Erythroblast (primary cell): ENCODE measurements around the gene RGS21.

Experiments used
- GATA1 ChIP-seq: IDR thresholded peaks from 2 replicates; pipeline ENCODE4 v1.6.1; 2011; ENCODE audit warnings: low read depth, mild to moderate bottlenecking, control low read depth, low read length, moderate library complexity
- POLR2A ChIP-seq: IDR thresholded peaks from 2 replicates; pipeline ENCODE4 v1.6.1; 2011; ENCODE audit warnings: mild to moderate bottlenecking, low read length

GRCh38 chr1:192382758-192383157 lies 66.0 kb downstream of the RGS21 start:
- no peak for TF ChIP-seq POLR2A
- no peak for TF ChIP-seq GATA1
